H1 (cell line): ENCODE results near the gene SEL1L. TPM values are rescaled to one million over a fixed set of nuclear protein-coding genes. Genes with fewer than 3 reads are reported as not detected.

Experiments
- CEBPB ChIP-seq: IDR thresholded peaks from 2 replicates; pipeline ENCODE4 v1.6.1; 2012; ENCODE audit warnings: low read depth, low read length
- FOSL1 ChIP-seq: IDR thresholded peaks from 2 replicates; pipeline ENCODE4 v1.6.1; 2011; ENCODE audit warnings: mild to moderate bottlenecking, low read depth, low read length, moderate library complexity; ENCODE audit not compliant: insufficient read depth
- JUN ChIP-seq: IDR thresholded peaks from 2 replicates; pipeline ENCODE4 v1.6.1; 2011; ENCODE audit warnings: low read depth, mild to moderate bottlenecking, improper control_type of control experiment, low read length
- POLR2A ChIP-seq, 2 experiments: IDR thresholded peaks; 1 replicate in 1 of 2; 2 replicates in 1 of 2; pipeline ENCODE4 v1.6.1; 2011; ENCODE audit warnings: low read depth in 2 of 2, low read length in 2 of 2, mild to moderate bottlenecking in 2 of 2; ENCODE audit errors: control extremely low read depth in 1 of 2
- POLR2AphosphoS5 ChIP-seq: IDR thresholded peaks from 2 replicates; pipeline ENCODE4 v1.6.1; 2011; ENCODE audit warnings: low read depth, low read length
- polyA plus RNA-seq, 7 experiments: library from polyadenylated mRNA; depleted of rRNA in 3 of 7; stranded (reverse) in 5 of 7; unstranded in 2 of 7; fragments of >200 nt in 5 of 7; fragments of 200-250 nt in 2 of 7; gene quantifications; 1 replicate in 5 of 7; 2 replicates in 1 of 7; 4 replicates in 1 of 7; pipeline versions ENCODE4 v1.2.1 to v1.2.3, GENCODE V29; 2011 to 2013; ENCODE audit warnings: missing spikeins in 2 of 7, mixed read lengths in 2 of 7
- total RNA-seq: library from RNA; stranded (reverse); fragmentation: NEBNext Ultra II Directional; extraction: Animal tissue kit (Norgen Biotek cat#: 25700); gene quantifications from 2 replicates; pipeline ENCODE4 v1.2.1, GENCODE V29; 2021
- TF ChIP-seq, protein P1 (sequence below): fragments of 300-600 bp; sonication (generic); IDR thresholded peaks from 2 replicates; pipeline ENCODE4 v1.7.1; 2012; ENCODE audit warnings: low read length, moderate library complexity, mild to moderate bottlenecking, inconsistent platforms; ENCODE audit not compliant: insufficient replicate concordance

SEL1L gene
- total and polyA plus RNA-seq, 2 of the 8 experiments (the other 6 are each of a cell fraction or from before 2014, with no cell fraction given): 4.3 to 34.9 TPM

DNA sequence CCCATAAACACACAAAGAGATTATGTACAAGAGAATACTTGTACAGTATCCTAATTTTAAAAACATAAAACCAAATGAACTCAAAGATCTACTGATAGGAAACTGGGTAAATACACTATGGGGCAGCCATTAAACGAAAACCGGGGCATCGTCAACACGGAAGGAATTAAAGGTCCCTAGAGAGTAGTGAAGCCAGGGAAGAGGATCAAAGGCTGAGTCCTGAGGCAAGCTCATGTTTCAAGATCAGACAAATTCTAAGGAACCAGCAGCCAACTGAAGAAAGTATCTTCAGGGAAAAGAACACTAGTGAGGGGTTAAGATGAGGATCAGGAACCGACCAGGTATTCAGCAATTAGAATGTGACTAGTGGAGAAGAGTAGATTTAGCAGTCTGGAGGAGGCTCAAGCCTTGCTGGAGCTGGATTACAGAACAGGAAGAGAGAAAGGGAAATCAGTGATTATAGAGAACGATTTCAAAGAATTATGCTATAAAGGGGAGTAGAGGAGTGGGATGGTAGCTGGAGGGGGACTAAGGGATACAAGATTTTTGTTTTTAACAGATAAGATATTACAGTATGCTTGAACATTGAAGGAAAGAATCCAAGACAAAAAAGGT lies 23.7 kb downstream of the SEL1L start (continued):
- TF ChIP-seq, protein P1, sequence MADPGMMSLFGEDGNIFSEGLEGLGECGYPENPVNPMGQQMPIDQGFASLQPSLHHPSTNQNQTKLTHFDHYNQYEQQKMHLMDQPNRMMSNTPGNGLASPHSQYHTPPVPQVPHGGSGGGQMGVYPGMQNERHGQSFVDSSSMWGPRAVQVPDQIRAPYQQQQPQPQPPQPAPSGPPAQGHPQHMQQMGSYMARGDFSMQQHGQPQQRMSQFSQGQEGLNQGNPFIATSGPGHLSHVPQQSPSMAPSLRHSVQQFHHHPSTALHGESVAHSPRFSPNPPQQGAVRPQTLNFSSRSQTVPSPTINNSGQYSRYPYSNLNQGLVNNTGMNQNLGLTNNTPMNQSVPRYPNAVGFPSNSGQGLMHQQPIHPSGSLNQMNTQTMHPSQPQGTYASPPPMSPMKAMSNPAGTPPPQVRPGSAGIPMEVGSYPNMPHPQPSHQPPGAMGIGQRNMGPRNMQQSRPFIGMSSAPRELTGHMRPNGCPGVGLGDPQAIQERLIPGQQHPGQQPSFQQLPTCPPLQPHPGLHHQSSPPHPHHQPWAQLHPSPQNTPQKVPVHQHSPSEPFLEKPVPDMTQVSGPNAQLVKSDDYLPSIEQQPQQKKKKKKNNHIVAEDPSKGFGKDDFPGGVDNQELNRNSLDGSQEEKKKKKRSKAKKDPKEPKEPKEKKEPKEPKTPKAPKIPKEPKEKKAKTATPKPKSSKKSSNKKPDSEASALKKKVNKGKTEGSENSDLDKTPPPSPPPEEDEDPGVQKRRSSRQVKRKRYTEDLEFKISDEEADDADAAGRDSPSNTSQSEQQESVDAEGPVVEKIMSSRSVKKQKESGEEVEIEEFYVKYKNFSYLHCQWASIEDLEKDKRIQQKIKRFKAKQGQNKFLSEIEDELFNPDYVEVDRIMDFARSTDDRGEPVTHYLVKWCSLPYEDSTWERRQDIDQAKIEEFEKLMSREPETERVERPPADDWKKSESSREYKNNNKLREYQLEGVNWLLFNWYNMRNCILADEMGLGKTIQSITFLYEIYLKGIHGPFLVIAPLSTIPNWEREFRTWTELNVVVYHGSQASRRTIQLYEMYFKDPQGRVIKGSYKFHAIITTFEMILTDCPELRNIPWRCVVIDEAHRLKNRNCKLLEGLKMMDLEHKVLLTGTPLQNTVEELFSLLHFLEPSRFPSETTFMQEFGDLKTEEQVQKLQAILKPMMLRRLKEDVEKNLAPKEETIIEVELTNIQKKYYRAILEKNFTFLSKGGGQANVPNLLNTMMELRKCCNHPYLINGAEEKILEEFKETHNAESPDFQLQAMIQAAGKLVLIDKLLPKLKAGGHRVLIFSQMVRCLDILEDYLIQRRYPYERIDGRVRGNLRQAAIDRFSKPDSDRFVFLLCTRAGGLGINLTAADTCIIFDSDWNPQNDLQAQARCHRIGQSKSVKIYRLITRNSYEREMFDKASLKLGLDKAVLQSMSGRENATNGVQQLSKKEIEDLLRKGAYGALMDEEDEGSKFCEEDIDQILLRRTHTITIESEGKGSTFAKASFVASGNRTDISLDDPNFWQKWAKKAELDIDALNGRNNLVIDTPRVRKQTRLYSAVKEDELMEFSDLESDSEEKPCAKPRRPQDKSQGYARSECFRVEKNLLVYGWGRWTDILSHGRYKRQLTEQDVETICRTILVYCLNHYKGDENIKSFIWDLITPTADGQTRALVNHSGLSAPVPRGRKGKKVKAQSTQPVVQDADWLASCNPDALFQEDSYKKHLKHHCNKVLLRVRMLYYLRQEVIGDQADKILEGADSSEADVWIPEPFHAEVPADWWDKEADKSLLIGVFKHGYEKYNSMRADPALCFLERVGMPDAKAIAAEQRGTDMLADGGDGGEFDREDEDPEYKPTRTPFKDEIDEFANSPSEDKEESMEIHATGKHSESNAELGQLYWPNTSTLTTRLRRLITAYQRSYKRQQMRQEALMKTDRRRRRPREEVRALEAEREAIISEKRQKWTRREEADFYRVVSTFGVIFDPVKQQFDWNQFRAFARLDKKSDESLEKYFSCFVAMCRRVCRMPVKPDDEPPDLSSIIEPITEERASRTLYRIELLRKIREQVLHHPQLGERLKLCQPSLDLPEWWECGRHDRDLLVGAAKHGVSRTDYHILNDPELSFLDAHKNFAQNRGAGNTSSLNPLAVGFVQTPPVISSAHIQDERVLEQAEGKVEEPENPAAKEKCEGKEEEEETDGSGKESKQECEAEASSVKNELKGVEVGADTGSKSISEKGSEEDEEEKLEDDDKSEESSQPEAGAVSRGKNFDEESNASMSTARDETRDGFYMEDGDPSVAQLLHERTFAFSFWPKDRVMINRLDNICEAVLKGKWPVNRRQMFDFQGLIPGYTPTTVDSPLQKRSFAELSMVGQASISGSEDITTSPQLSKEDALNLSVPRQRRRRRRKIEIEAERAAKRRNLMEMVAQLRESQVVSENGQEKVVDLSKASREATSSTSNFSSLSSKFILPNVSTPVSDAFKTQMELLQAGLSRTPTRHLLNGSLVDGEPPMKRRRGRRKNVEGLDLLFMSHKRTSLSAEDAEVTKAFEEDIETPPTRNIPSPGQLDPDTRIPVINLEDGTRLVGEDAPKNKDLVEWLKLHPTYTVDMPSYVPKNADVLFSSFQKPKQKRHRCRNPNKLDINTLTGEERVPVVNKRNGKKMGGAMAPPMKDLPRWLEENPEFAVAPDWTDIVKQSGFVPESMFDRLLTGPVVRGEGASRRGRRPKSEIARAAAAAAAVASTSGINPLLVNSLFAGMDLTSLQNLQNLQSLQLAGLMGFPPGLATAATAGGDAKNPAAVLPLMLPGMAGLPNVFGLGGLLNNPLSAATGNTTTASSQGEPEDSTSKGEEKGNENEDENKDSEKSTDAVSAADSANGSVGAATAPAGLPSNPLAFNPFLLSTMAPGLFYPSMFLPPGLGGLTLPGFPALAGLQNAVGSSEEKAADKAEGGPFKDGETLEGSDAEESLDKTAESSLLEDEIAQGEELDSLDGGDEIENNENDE: no peak
- TF ChIP-seq POLR2AphosphoS5 (no peak), CEBPB (no peak), FOSL1 (no peak), JUN (no peak), POLR2A (IDR thresholded peaks at IDR 0.05; ENCODE audit: control extremely low read depth in 1 of 2, low read depth in 2 of 2, low read length in 2 of 2) (no peak)
